NCI-H1105 (cell line): ENCODE results near the gene PKN2.

ENCODE experiments used
- DNase-seq: peaks from one replicate; lab custom pipeline; 2025; lab: John Stamatoyannopoulos, UW

Gene PKN2

GRCh38 chr1:88683541-88684481 is at the start of gene PKN2:
Gene PKN2, plus strand, starts transcription at chr1:88684273. Its CDS starts 308 bp downstream, at chr1:88684581.
- peak; percentile 99 for DNase-seq

- DNase-seq = no peak
Observed at GRCh38 chr1:88634538-88634937, 49.5 kb upstream of the PKN2 start.

GRCh38 chr1:88640060-88640459 is 44.0 kb upstream of the PKN2 start:
- no peak for DNase-seq

- DNase-seq = no peak
Observed at GRCh38 chr1:88645886-88646285, 38.2 kb upstream of the PKN2 start.

- DNase-seq = no peak
Observed at GRCh38 chr1:88646476-88647248, 37.4 kb upstream of the PKN2 start.

- no peak for DNase-seq
Observed at GRCh38 chr1:88647249-88647645, 36.8 kb upstream of the PKN2 start.

- no peak for DNase-seq
Observed at GRCh38 chr1:88647749-88648415, 36.2 kb upstream of the PKN2 start.

- no peak for DNase-seq
Observed at GRCh38 chr1:88648706-88649105, 35.4 kb upstream of the PKN2 start.

- no peak for DNase-seq
Observed at GRCh38 chr1:88649932-88650331, 34.1 kb upstream of the PKN2 start.

GRCh38 chr1:88650676-88651418 is 33.2 kb upstream of the PKN2 start:
- no peak for DNase-seq

- DNase-seq = no peak
Observed at GRCh38 chr1:88655140-88655539, 28.9 kb upstream of the PKN2 start.

GRCh38 chr1:88655685-88656299 is 28.3 kb upstream of the PKN2 start:
- peak; percentile 13 for DNase-seq

GRCh38 chr1:88658419-88658818 is 25.7 kb upstream of the PKN2 start:
- no peak for DNase-seq

- DNase-seq = no peak
Observed at GRCh38 chr1:88659552-88659951, 24.5 kb upstream of the PKN2 start.

- no peak for DNase-seq
Observed at GRCh38 chr1:88661188-88661587, 22.9 kb upstream of the PKN2 start.

GRCh38 chr1:88661951-88662699 is 21.9 kb upstream of the PKN2 start:
- DNase-seq = no peak

- no peak for DNase-seq
Observed at GRCh38 chr1:88662723-88663122, 21.4 kb upstream of the PKN2 start.

- no peak for DNase-seq
Observed at GRCh38 chr1:88668405-88668804, 15.7 kb upstream of the PKN2 start.

- no peak for DNase-seq
Observed at GRCh38 chr1:88670462-88670861, 13.6 kb upstream of the PKN2 start.

GRCh38 chr1:88673446-88673845 is 10.6 kb upstream of the PKN2 start:
- no peak for DNase-seq

- no peak for DNase-seq
Observed at GRCh38 chr1:88678405-88678804, 5.7 kb upstream of the PKN2 start.
